Stomach (tissue), 9 donors: ENCODE results near the gene ZNF831. TPM values are rescaled to one million over a fixed set of nuclear protein-coding genes. Genes with fewer than 3 reads are reported as not detected.
A peak's percentile ranks its signal among the peaks of the same experiment; 100 is the strongest.

Experiments used
- DNase-seq, 2 donors: peaks; one replicate each; pipeline versions ENCODE4 v3.0.0 to v3.0.0-alpha.2; 2013 to 2019
- H3K27ac ChIP-seq, 5 donors: fragments of 200-600 bp in 4 of 5; sonication (generic) in 4 of 5; one replicate each; pipeline ENCODE4 v1.5.1; 2013 to 2019; ENCODE audit warnings: mild to moderate bottlenecking in 1 of 5, moderate library complexity in 1 of 5
- H3K27me3 ChIP-seq, 3 donors: fragments of 200-600 bp; sonication (generic); one replicate each; pipeline ENCODE4 v1.5.1; 2017 to 2019; ENCODE audit warnings: mixed run types in 1 of 3
- H3K36me3 ChIP-seq, 4 donors: fragments of 200-600 bp; sonication (generic); 1 replicate in 3 of 4; 2 replicates in 1 of 4; pipeline ENCODE4 v1.5.1; 2016 to 2019
- H3K4me1 ChIP-seq, 4 donors: fragments of 200-600 bp; sonication (generic); one replicate each; pipeline ENCODE4 v1.5.1; 2016 to 2019
- H3K4me3 ChIP-seq, 4 donors: fragments of 200-600 bp; sonication (generic) in 3 of 4; one replicate each; pipeline ENCODE4 v1.5.1; 2016 to 2019; ENCODE audit warnings: mild to moderate bottlenecking in 1 of 4
- H3K9me3 ChIP-seq, 4 donors: fragments of 200-600 bp; sonication (generic); one replicate each; pipeline ENCODE4 v1.5.1; 2016 to 2019
- CTCF ChIP-seq, 7 experiments: fragments of 450-650 bp in 4 of 7; fragments of 200-600 bp in 3 of 7; sonication (generic) in 3 of 7; IDR thresholded peaks; one replicate each; pipeline ENCODE4 v1.5.1; 2016 to 2019; ENCODE audit warnings: antibody characterized with exemption in 7 of 7, control low read depth in 2 of 7, mild to moderate bottlenecking in 1 of 7
- EP300 ChIP-seq: sonication (generic); formaldehyde crosslinking; IDR thresholded peaks from one replicate; pipeline ENCODE4 v1.6.1; 2017; ENCODE audit warnings: antibody characterized with exemption
- POLR2A ChIP-seq, 4 donors: fragments of 450-650 bp; IDR thresholded peaks; one replicate each; pipeline ENCODE4 v1.6.1; 2016; ENCODE audit warnings: antibody characterized with exemption in 4 of 4, control low read depth in 2 of 4, mild to moderate bottlenecking in 1 of 4, moderate library complexity in 1 of 4
- POLR2AphosphoS5 ChIP-seq, 3 donors: sonication (generic); formaldehyde crosslinking; IDR thresholded peaks; one replicate each; pipeline ENCODE4 v1.6.1; 2016; ENCODE audit warnings: antibody characterized with exemption in 3 of 3
- whole genome bisulfite sequencing, 5 donors: extraction: QIAGEN DNeasy Blood & Tissue Kit in 3 of 5; methylation state at CpG; one replicate each; pipeline versions ENCODE4 v1.1.5 to v1.1.7; 2013 to 2018; 5-methylcytosine and 5-hydroxymethylcytosine counted together
- intact Hi-C: fragments of 100-400 bp; cut with DNase I; formaldehyde crosslinking; loops from one replicate; pipeline ENCODE4 v1.15.1; 2023; ENCODE audit warnings: low total_unique reads
- polyA plus RNA-seq, 3 donors: library from polyadenylated mRNA; stranded (reverse); fragments of 200-250 nt; gene quantifications; one replicate each; pipeline ENCODE4 v1.2.3, GENCODE V29; 2013
- total RNA-seq, 5 donors: library from RNA; depleted of rRNA; stranded (reverse); fragments of >200 nt; gene quantifications; one replicate each; pipeline versions ENCODE4 v1.1.0 to v1.2.3, GENCODE V29; 2014 to 2016
- donor health status: healthy with polysubstance abuse.
- donor health status: Bipolar disorder and iron deficiency.
- donor health status: healthy.

The ZNF831 gene
- total and polyA plus RNA-seq, 8 donors: under 0.01 to 2.9 (median 0.31) TPM; not detected in 1

GRCh38 chr20:59148701-59149493, 14.7 kb upstream of the ZNF831 start:
- H3K9me3 ChIP-seq: no peaks in the 10 kb centered on the region
- intact Hi-C loops: no loop called here
- H3K27ac ChIP-seq: peak overlapping the region in 3 of 5 donors; percentile 39 to 69 (median 39)
- no peaks in the 10 kb centered on the region for H3K36me3 ChIP-seq
- no peak for TF ChIP-seq POLR2AphosphoS5 (IDR thresholded peaks at IDR 0.05)
- no peak for TF ChIP-seq CTCF (IDR thresholded peaks at IDR 0.05)
- no peak for TF ChIP-seq POLR2A (IDR thresholded peaks at IDR 0.05)
- TF ChIP-seq EP300: no peak
- 76 to 82% (median 81%) methylated on average over 9 of the region's 9 CpGs for WGBS, 5 donors
- H3K4me1 ChIP-seq: peaks cover 15 to 33% (median 23%) of the 10 kb centered on the region in 4 donors
- peaks cover 0 to 2% (median 0%) of the 10 kb centered on the region in 3 donors for H3K27me3 ChIP-seq
- peak in 1 of 2 donors; percentile 30 for DNase-seq
- H3K4me3 ChIP-seq: no peak overlapping the region

- Histone ChIP-seq H3K27ac (peak overlapping the region; percentile 30 to 69 (median 34)), H3K4me3 (no peak overlapping the region), H3K27me3 (peaks cover 0 to 2% (median 0%) of the 10 kb centered on the region in 3 donors), H3K36me3 (no peaks in the 10 kb centered on the region), H3K9me3 (no peaks in the 10 kb centered on the region), H3K4me1 (peaks cover 15 to 33% (median 23%) of the 10 kb centered on the region in 4 donors)
- WGBS, 5 donors: 40 to 51% (median 41%) methylated on average over 13 to 18 of the region's 18 CpGs
- TF ChIP-seq POLR2A (IDR thresholded peaks at IDR 0.05): no peak
- no peak for TF ChIP-seq CTCF (IDR thresholded peaks at IDR 0.05)
- TF ChIP-seq EP300: no peak
- no peak for TF ChIP-seq POLR2AphosphoS5 (IDR thresholded peaks at IDR 0.05)
- DNase-seq: peak in 1 of 2 donors; percentile 84
- intact Hi-C loops: no loop called here
Observed at GRCh38 chr20:59149678-59150504, 13.7 kb upstream of the ZNF831 start.

GRCh38 chr20:59150821-59151251, 12.8 kb upstream of the ZNF831 start:
- intact Hi-C loops: no loop called here
- Histone ChIP-seq H3K27ac (peak overlapping the region in 1 of 5 donors; percentile 69), H3K4me1 (peaks cover 15 to 31% (median 23%) of the 10 kb centered on the region in 4 donors), H3K36me3 (no peaks in the 10 kb centered on the region), H3K9me3 (no peaks in the 10 kb centered on the region), H3K27me3 (peaks cover 0 to 2% (median 0%) of the 10 kb centered on the region in 3 donors), H3K4me3 (no peak overlapping the region)
- WGBS, 5 donors: 86 to 95% (median 92%) methylated on average over 11 to 13 of the region's 13 CpGs
- DNase-seq: no peak
- TF ChIP-seq POLR2A (IDR thresholded peaks at IDR 0.05) (no peak), POLR2AphosphoS5 (IDR thresholded peaks at IDR 0.05) (no peak), CTCF (IDR thresholded peaks at IDR 0.05) (no peak), EP300 (no peak)

- Histone ChIP-seq H3K27ac (peak overlapping the region in 1 of 5 donors; percentile 69), H3K4me1 (peaks cover 13 to 27% (median 20%) of the 10 kb centered on the region in 4 donors), H3K36me3 (no peaks in the 10 kb centered on the region), H3K9me3 (no peaks in the 10 kb centered on the region), H3K27me3 (peaks cover 0 to 2% (median 0%) of the 10 kb centered on the region in 3 donors), H3K4me3 (no peak overlapping the region)
- TF ChIP-seq POLR2A (IDR thresholded peaks at IDR 0.05) (no peak), CTCF (IDR thresholded peaks at IDR 0.05) (no peak), POLR2AphosphoS5 (IDR thresholded peaks at IDR 0.05) (no peak), EP300 (no peak)
- intact Hi-C loops: no loop called here
- DNase-seq: no peak
- 80 to 90% (median 86%) methylated on average over 9 of the region's 9 CpGs for WGBS, 5 donors
Observed at GRCh38 chr20:59151391-59151790, 12.2 kb upstream of the ZNF831 start.
